HCT116 (cell line): ENCODE results near the gene NPIPB4. TPM values are rescaled to one million over a fixed set of nuclear protein-coding genes. Genes with fewer than 3 reads are reported as not detected.
"Not testable (repeated sequence)": the region's sequence is repeated elsewhere in the genome, so short reads cannot be mapped to it uniquely, and the experiment has no call there.

ENCODE experiments used
- ATAC-seq: fragments of 200-7000 bp; cut with Tn5 transposase; 2 replicates; pipeline ENCODE4 v1.9.1; 2020; ENCODE audit warnings: mild to moderate bottlenecking, moderate library complexity
- BruUV-seq: library from RNA; stranded (reverse); fragments of 400-500 nt; replicated peaks from 2 replicates; lab custom pipeline; 2021; lab: Mats Ljungman, UMichigan
- CTCF ChIA-PET: fragments of 300-600 bp; sonication (Branson Sonifier 250); formaldehyde crosslinking; loops from one replicate; lab custom pipeline; 2021; ENCODE audit warnings: antibody characterized with exemption; lab: Charles Lee
- POLR2A ChIA-PET: fragments of 300-600, 350-600 bp; sonication (Branson Sonifier 250); formaldehyde crosslinking; loops from one replicate; lab custom pipeline; 2021; ENCODE audit warnings: antibody characterized with exemption; lab: Charles Lee
- RAD21 ChIA-PET, 2 experiments: fragments of 300-600 bp; sonication (Branson Sonifier 250); formaldehyde crosslinking; loops; one replicate each; lab custom pipeline; 2023; ENCODE audit warnings: low total read pairs in 2 of 2; ENCODE audit not compliant: uncharacterized antibody in 2 of 2, unreplicated experiment in 2 of 2, low non-redundant PET in 1 of 2; lab: Charles Lee
- DNase-seq: peaks from one replicate; pipeline ENCODE4 v3.0.0-alpha.2; 2010; ENCODE audit warnings: low read depth, low spot score
- H2AFZ ChIP-seq: fragments of 200-600 bp; shearing (Covaris generic), sonication (generic); 2 replicates; pipeline ENCODE4 v1.6.1; 2017; ENCODE audit warnings: low read depth, mixed run types, mixed read lengths, antibody characterized with exemption, low read length; ENCODE audit not compliant: poor library complexity, severe bottlenecking
- H3K27ac ChIP-seq: 2 replicates; pipeline ENCODE4 v1.5.1; 2012; ENCODE audit warnings: low read depth, low read length
- H3K27me3 ChIP-seq: fragments of 200-600 bp; sonication (generic); 2 replicates; pipeline ENCODE4 v1.6.1; 2016; ENCODE audit warnings: mixed run types, low read length, mixed read lengths; ENCODE audit not compliant: insufficient read depth
- H3K36me3 ChIP-seq, 2 experiments: fragments of 200-500 bp in 1 of 2; fragments of 200-600 bp in 1 of 2; sonication (Bioruptor generic) in 1 of 2; sonication (generic) in 1 of 2; 2 replicates each; pipeline versions ENCODE4 v1.5.1 to v1.6.1; 2014 to 2016; ENCODE audit warnings: low read length in 2 of 2, inconsistent platforms in 1 of 2, mixed read lengths in 1 of 2, mixed run types in 1 of 2; ENCODE audit not compliant: insufficient read depth in 2 of 2, control insufficient read depth in 1 of 2
- H3K4me1 ChIP-seq, 2 experiments: fragments of 200-600 bp in 1 of 2; sonication (generic) in 1 of 2; 2 replicates each; pipeline versions ENCODE4 v1.5.1 to v1.6.1; 2012 to 2017; ENCODE audit warnings: low read length in 2 of 2, inconsistent platforms in 1 of 2, mild to moderate bottlenecking in 1 of 2, mixed read lengths in 1 of 2, mixed run types in 1 of 2, moderate library complexity in 1 of 2; ENCODE audit not compliant: insufficient read depth in 2 of 2, control insufficient read depth in 1 of 2
- H3K4me2 ChIP-seq: fragments of 200-600 bp; sonication (generic); 2 replicates; pipeline ENCODE4 v1.6.1; 2017; ENCODE audit warnings: mixed run types, low read length, mixed read lengths
- H3K4me3 ChIP-seq, 2 experiments: fragments of 200-600 bp in 1 of 2; sonication (generic) in 1 of 2; replicated peaks in 1 of 2; 2 replicates each; pipeline ENCODE4 v1.5.1; 2011 to 2016; ENCODE audit warnings: low read length in 2 of 2, control low read depth in 1 of 2, low read depth in 1 of 2, mild to moderate bottlenecking in 1 of 2, mixed read lengths in 1 of 2, mixed run types in 1 of 2
- H3K79me2 ChIP-seq: fragments of 200-600 bp; sonication (generic); 2 replicates; pipeline ENCODE4 v1.6.1; 2017; ENCODE audit warnings: mild to moderate bottlenecking, mixed run types, low read length, moderate library complexity, mixed read lengths; ENCODE audit not compliant: insufficient read depth
- H3K9ac ChIP-seq: fragments of 200-600 bp; sonication (generic); 2 replicates; pipeline ENCODE4 v1.6.1; 2016; ENCODE audit warnings: low read length, mixed read lengths
- H3K9me2 ChIP-seq: fragments of 200-600 bp; sonication (generic), shearing (Covaris generic); 2 replicates; pipeline ENCODE4 v1.6.1; 2017; ENCODE audit warnings: mixed run types, mild to moderate bottlenecking, moderate library complexity; ENCODE audit not compliant: insufficient read depth
- H3K9me3 ChIP-seq, 2 experiments: fragments of 200-500 bp in 1 of 2; fragments of 200-600 bp in 1 of 2; sonication (Bioruptor generic) in 1 of 2; sonication (generic) in 1 of 2; 2 replicates each; pipeline ENCODE4 v1.6.1; 2014 to 2017; ENCODE audit warnings: low read length in 2 of 2, mixed read lengths in 2 of 2, inconsistent platforms in 1 of 2, low read depth in 1 of 2, mild to moderate bottlenecking in 1 of 2, mixed run types in 1 of 2, moderate library complexity in 1 of 2; ENCODE audit not compliant: control insufficient read depth in 1 of 2, insufficient read depth in 1 of 2
- H4K20me1 ChIP-seq: fragments of 200-600 bp; sonication (generic), shearing (Covaris generic); 2 replicates; pipeline ENCODE4 v1.6.1; 2017; ENCODE audit warnings: mixed run types, mild to moderate bottlenecking, moderate library complexity; ENCODE audit not compliant: insufficient read depth
- ELF1 ChIP-seq: IDR thresholded peaks from 2 replicates; pipeline ENCODE4 v1.6.1; 2012; ENCODE audit warnings: low read depth, borderline replicate concordance
- POLR2A ChIP-seq: IDR thresholded peaks from 2 replicates; pipeline ENCODE4 v1.7.0; 2011; ENCODE audit warnings: borderline replicate concordance; ENCODE audit not compliant: insufficient read depth, insufficient read length; ENCODE audit errors: extremely low read depth
- POLR2AphosphoS5 ChIP-seq: IDR thresholded peaks from 2 replicates; pipeline ENCODE4 v1.6.1; 2011; ENCODE audit warnings: mild to moderate bottlenecking, low read depth, low read length, moderate library complexity
- SIN3A ChIP-seq: IDR thresholded peaks from 2 replicates; pipeline ENCODE4 v1.6.1; 2012; ENCODE audit warnings: low read depth
- TCF7L2 ChIP-seq: IDR thresholded peaks from 2 replicates; pipeline ENCODE4 v1.7.0; 2011; ENCODE audit warnings: borderline replicate concordance, inconsistent platforms; ENCODE audit not compliant: insufficient read depth, insufficient read length; ENCODE audit errors: extremely low read depth
- YY1 ChIP-seq: IDR thresholded peaks from 2 replicates; pipeline ENCODE4 v1.6.1; 2011; ENCODE audit warnings: low read length, low read depth, moderate library complexity, mild to moderate bottlenecking; ENCODE audit not compliant: insufficient replicate concordance; ENCODE audit errors: extremely low read depth
- ZFX ChIP-seq: fragments of 450-650 bp; IDR thresholded peaks from 2 replicates; pipeline ENCODE4 v1.6.1; 2017
- intact Hi-C: fragments of 100-400 bp; cut with micrococcal nuclease; formaldehyde crosslinking; loops from 2 replicates; pipeline ENCODE4 v1.10.0; 2022
- total RNA-seq: library from RNA; stranded (reverse); gene quantifications from one replicate; pipeline ENCODE4 v1.2.1, GENCODE V29; 2021; ENCODE audit not compliant: unreplicated experiment
- TF ChIP-seq, protein P1 (sequence below): IDR thresholded peaks from 2 replicates; pipeline ENCODE4 v1.6.1; 2012

The NPIPB4 gene
- total RNA-seq, 1 experiment from 2014 or later: 68.3 TPM

DNA sequence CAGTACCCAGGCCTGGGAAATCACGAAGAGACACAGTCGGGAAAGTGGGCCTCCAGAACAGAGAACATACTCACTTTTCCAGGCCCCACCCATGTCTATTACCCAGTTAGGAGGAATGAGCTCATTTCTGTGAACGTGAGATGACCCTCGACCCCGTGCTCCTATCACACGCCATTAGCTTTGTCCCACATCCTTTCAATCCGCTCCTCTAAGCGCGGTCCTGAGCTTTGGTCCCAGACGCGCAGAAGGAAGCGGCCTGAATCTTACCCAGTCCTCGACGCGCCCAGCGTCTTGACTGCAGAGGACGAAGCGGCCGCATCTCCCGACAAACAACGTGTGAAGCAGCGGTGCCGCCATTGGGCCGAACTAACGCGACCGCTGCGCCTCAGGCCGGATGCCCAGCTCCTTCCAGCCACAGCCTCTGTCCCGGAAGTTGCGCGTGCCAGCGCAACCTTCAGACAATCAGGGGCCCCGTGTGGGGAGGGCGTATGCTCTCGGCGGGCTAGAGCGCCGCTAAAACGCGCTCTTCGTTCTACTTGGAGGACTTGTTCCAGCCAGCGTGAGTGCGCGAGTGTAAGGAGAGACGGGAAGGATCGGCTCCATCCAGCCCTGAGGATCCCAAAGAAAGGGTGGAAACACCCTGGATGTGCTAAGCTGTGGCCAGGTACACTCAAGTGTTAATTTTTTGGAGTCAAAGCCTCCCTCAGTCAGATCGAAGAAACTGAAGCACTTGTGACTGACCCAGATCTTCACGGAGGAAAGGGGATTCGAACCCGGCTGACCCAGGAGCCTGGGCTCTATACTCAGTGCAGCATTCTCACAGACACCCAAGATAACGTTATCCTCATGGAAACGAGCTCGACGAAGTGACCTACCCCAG, 37.3 kb downstream of the NPIPB4 start:
- ATAC-seq (peak; percentile 96), DNase-seq (peak; percentile 39)
- Histone ChIP-seq H3K4me3 (peak overlapping the region; percentile 55 to 59), H3K9ac (peak overlapping the region; percentile 64), H3K4me2 (peak overlapping the region; percentile 66), H3K27ac (peak overlapping the region; percentile 56)
- CTCF ChIA-PET, H3K27me3 ChIP-seq, H4K20me1 ChIP-seq, H3K4me1 ChIP-seq, H3K9me3 ChIP-seq, RAD21 ChIA-PET, intact Hi-C loops, H3K9me2 ChIP-seq, H3K36me3 ChIP-seq, H2AFZ ChIP-seq, H3K79me2 ChIP-seq: not testable (repeated sequence)
- POLR2A ChIA-PET: interaction anchor here (0.7 to 1.2 kb wide), 3 partner anchors 115 to 368 kb away, joined by 3 read pairs; no protein-coding TSS in a partner anchor
- TF ChIP-seq ZFX (peak; percentile 24; the same call in 1 of the 2 replicates), YY1 (peak; percentile 64), SIN3A (0 out of 2 replicates have a peak, but pooled peaks have one; percentile 46), TCF7L2 (peak; percentile 92), ELF1 (peak; percentile 27; the same call in 1 of the 2 replicates), POLR2A (peak; percentile 65), POLR2AphosphoS5 (peak; percentile 68)
- TF ChIP-seq, protein P1, sequence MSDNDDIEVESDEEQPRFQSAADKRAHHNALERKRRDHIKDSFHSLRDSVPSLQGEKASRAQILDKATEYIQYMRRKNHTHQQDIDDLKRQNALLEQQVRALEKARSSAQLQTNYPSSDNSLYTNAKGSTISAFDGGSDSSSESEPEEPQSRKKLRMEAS: peak; percentile 80
- BruUV-seq: TSS peak; percentile 97

DNA sequence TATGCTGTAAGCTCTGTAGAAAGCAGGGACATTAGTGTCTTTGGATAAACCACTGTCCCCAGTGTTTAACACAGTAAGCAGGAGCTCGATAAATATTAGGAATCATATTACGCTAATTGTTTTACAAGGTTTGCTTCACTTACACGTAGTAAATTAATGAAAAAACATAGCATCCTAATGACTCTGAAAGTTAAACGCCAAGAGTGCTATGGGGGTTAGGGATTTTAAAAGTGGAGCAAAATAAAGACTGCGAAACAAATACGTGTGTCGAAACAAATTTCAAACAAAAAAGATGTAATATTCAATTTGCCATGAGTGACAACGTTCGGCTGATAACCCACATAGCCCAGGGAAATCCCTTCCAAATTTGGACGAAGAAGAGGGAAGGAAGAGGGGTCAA, 37.9 kb downstream of the NPIPB4 start:
- H3K9me3 ChIP-seq, H3K27me3 ChIP-seq, H3K36me3 ChIP-seq, H3K27ac ChIP-seq, CTCF ChIA-PET, H4K20me1 ChIP-seq, DNase-seq, H3K79me2 ChIP-seq, H3K4me1 ChIP-seq, RAD21 ChIA-PET, H2AFZ ChIP-seq, intact Hi-C loops, ATAC-seq, H3K9me2 ChIP-seq: not testable (repeated sequence)
- peak overlapping the region; percentile 64 for H3K9ac ChIP-seq
- POLR2A ChIA-PET: interaction anchor here (1.0 to 1.2 kb wide), 2 partner anchors 131 to 369 kb away, joined by 3 read pairs; no protein-coding TSS in a partner anchor
- BruUV-seq: TSS peak; percentile 73
- peak overlapping the region; percentile 55 to 59 for H3K4me3 ChIP-seq
- H3K4me2 ChIP-seq: peak overlapping the region; percentile 66

DNA sequence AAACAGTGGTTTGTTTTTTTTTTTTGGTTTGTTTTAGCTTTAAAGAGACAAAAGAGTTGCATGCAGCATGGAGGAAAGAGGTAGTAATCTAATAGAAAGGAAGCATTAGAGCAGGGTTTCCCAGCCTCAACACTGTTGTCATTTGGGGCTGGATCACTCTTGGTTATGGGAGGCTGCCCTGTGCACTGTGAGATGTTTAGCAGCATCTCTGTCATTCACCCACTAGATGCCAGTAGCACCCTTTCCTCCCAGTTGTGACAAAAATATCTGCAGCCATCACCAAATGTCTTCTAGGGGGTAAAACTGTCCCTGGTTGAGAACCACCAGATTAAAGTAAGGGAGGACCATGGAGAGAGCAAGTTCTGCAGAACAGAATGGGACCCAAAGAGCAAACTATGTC, 40.5 kb downstream of the NPIPB4 start:
- RAD21 ChIA-PET, H3K79me2 ChIP-seq, DNase-seq, CTCF ChIA-PET, H3K9me3 ChIP-seq, H3K9me2 ChIP-seq, H3K4me1 ChIP-seq, H3K4me2 ChIP-seq, H4K20me1 ChIP-seq, H3K27me3 ChIP-seq, H3K4me3 ChIP-seq, H3K9ac ChIP-seq, ATAC-seq, H3K36me3 ChIP-seq, H3K27ac ChIP-seq, BruUV-seq, H2AFZ ChIP-seq, POLR2A ChIA-PET, intact Hi-C loops: not testable (repeated sequence)
